Measurements from ENCODE around the gene PRR18.

The PRR18 gene

GRCh38 chr6:166305562-166306117 lies 2.6 kb downstream of the PRR18 start:
- DNase-seq (ENCODE audit: low read depth, low spot score), result no peak

DNA sequence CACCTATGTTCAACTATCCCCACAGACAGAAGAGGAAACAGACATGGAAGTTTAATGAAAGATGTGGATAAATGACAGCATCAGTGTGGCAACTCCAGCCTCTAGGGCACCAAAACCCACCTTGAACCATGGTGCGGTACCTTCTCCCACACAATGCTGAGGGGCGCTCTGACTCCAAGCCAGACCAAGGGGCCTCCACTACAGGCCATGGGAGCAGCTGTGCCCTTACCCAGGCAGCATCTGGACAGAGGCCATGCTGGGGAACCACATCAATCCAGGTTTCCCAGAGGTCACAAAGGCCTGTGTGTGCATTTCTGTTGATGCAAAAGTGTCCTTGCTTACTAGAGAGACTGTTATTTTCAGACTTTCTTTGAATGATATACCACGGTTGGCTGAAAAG lies 4.1 kb downstream of the PRR18 start:
- no peak for DNase-seq (ENCODE audit: low read depth, low spot score)

DNA sequence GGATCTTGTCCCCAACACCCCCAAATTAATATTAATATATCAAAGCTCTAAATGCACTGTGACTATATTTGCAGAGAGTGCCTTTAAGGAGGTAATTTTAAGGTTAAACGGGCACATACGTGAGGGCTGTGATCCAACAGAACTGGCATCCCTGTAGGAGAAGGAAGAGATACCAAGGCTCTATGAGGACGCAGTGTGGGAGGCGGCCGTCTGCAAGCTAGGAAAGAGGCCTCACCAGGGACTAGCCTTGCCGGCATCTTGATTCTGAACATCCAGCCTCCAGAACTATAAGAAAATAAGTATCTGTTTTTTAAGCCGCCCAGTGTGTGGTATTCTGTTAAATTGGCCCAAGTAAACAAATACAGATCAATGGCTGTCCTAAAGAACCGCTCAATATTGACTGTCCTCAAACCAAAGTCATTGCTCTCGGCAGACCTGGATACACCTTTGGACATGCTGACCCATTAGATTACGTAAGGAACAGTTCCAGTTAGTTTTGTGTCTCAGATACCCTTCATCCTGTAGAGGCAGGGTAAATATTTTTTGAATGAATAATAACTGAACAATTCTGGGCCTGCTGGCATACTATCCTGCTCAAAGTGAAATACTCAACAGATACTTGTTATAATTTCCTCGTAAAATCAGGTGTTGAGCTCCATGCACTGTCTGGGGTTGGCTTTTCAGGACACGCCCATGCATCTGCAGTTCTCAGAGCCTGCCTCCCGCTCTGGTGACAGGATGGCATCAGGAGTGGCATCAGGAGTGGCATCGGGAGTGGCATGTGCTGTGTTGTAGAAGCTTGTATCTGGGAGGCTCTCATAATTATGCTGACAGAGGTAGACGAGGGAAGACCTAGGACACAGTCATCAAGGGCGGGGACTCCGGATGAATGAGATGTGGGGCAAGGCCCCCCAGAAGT lies 6.3 kb downstream of the PRR18 start:
- no peak for DNase-seq (ENCODE audit: low read depth, low spot score)

DNA sequence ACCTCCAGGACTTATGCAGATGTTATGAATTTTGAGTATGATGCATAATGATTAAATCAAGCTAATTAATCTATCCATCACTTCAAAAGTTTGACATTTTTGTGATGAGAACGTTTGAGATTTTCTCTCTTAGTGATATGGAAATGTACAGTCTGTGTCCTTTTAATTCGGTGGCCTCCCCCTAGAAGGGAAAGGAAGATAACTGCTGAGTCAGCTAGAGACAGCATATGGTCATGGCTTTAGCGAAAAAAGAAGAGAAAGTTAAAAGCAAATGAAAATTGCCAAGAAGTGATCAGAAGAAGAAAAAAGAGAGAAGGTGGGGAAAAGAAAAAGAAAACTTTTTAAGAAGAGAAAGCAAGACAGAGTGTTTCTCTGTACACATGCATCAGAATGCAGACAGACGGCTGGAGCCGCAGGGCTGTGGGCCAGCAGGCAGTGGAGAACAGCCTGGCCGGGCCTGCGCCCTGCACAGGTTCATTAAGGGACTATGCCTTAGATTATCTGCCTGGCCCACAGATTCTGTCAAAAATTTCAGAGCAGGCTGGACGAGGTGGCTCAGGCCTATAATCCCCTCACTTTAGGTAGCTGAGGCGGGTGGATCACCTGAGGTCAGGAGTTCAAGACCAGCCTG lies 7.7 kb downstream of the PRR18 start:
- DNase-seq (ENCODE audit: low read depth, low spot score), result no peak

DNA sequence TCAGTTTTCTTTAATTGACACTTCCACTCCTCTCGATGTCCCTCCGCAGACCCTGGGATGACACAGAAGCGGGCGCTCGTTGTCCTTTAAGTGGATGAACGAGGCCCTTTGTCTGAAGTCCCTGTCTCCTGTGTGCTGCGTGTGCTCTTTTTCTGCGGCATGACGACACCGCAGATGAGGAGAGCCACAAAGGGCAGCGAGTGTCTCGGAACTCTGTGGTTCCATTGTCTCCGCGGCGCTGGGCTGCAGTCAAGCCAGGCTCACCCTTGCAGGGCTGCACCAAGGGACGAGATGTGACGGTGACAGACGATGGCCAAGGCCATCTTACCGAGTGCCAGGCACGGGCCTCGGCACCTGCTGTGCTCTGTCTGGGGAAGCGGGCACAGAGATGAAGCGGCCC lies 10.6 kb downstream of the PRR18 start:
- DNase-seq (ENCODE audit: low read depth, low spot score), result no peak

- DNase-seq (ENCODE audit: low read depth, low spot score), result no peak
These were observed 11.9 kb downstream of the PRR18 start for GRCh38 chr6:166296035-166296883.

GRCh38 chr6:166293731-166294584 lies 14.2 kb downstream of the PRR18 start:
- no peak for DNase-seq (ENCODE audit: low read depth, low spot score)

DNA sequence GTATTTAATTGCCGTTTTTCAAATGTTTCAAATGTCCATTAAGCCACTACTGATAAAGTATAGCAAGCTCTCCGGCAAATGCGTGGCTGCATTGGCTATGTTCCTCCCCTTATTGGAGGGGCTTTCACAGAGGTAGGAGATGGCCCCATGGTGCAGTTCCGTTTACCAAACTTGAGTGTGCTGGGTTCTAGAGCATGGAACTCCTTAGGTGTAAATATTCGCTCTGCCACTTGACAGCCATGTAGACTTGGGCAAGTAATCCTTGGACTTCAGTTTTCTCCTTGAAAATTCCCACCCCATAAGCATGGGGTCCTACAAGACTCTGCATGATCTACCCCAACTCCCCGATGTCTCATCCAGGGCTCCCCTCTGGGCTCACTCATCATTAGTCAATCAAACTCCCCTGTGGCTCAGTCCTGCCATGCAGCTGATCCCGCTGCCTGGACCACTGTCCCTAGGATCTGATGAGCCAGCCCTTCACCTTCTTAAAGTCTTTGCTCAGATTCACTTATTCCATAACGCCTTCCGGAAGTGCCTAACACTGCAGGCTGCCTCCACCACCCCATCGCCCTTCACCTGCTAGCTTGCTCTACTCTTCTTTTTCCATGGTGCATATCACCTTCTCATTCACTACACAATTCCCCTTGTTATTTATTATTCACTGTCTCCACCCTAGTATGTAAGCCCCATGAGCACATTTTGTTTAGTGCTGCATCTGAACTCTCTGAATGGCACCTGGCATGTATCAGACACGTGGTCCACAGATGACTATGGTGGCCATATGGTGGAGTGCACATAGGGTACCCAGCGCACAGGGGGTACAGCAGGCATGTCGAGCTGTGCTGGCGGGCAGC lies 18.8 kb downstream of the PRR18 start:
- DNase-seq (ENCODE audit: low read depth, low spot score), result no peak

DNA sequence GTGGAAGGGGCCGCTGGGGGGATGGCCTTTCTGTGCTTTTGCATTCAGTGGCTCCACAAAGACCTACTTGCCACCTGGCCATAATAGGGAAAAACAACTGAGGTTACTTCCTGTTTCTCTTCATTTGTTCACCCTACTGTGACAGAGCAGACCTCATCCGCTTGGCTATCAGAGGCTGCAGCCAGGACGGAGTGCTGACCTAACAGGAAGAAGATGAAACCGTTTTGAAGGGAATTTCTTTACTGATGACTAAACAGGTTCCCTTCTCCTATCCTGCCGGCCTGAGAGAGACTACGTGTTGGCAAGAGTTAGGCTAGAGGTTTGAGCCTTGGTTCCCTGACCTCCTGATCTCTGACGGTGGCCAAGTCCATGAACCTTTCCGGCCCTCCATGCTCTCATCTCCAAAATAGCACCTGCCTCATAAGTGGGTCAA lies 21.3 kb downstream of the PRR18 start:
- no peak for DNase-seq (ENCODE audit: low read depth, low spot score)

DNA sequence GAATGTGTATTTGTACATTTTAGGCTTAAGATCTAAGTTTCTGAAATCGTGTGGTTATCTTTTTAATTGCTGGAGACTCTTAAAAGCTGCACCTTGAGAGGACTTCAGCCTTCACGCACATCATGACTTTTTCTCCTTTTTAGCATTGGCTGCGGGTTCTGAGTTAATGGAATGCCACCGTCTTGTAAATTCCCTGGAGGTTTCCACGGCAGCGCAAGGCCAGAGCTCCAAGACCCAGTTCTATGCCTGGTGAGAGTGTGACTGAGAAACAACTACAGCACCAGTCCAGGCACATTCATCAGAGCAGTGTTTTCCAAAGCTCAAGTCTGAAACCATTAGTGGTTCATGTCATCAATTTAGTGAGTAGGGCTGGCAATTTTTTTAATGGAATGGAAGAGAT lies 23.0 kb downstream of the PRR18 start:
- DNase-seq (ENCODE audit: low read depth, low spot score), result no peak

DNA sequence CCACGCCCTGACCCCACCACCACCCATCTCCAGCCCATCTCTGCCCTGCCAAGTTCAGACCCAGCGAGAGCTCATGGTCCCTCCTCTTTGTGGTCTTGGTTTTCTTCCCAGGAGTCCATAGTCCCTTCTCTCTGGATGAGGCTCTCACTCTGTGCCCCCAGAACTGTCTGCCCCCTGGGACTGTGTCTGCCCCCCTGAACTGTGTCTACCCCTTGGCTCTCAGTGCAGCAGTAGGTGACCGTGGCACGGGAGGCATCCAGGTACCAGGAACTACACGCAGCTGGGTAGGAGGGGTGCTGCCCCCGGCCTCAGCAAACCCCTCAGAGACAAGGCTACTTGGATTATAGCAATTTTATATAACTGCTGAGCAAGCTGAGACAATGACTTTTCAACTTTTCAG lies 23.6 kb downstream of the PRR18 start:
- DNase-seq (ENCODE audit: low read depth, low spot score), result no peak

DNA sequence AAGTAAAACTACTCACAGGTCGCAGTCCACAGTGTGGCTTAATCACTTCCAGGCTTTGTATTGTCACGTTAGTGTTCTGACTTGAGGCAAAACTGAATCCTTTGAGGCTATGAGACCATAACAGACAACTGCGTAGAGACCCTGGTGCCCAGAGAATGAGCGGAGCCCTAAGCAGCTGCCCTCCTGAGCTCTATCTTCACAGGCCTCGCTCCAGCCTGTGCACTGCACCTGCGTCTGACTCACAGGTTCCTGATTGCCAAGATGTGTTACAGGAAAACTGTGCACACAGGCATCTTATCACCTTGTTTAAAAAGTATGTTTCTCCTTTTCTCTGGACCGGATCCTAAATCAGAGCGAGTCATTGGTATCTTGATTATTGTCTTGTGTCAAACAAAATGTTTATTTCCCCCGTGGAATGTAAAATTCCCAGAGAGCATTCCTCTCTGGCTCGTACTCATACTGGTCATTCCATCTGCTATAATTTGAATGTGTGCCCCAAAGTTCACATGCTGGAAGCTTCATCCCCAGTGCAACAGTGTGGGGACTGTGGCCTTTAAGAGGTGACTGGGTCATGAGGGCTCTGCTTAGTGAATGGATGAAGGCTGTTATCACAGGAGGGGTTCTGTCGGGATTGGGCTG lies 25.7 kb downstream of the PRR18 start:
- DNase-seq (ENCODE audit: low read depth, low spot score), result no peak

DNA sequence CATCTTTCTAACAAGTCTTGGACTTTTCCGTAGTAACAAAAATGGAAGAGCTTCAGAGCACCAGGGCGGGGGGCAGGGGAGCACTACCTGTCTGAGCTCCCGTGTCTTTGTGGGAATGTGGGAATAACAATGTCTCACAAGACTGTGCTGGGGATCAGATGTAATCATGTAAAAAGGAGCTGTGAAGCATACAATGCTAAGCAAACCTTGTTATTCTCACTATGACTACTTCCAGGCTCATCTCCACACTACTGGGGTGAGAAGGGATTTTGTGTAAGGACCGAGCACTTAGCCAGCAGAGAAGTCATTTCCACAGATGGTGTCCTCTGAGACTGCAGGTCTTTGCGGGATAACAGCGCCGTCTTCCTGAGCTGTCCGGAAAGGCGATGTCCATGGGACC lies 27.1 kb downstream of the PRR18 start:
- DNase-seq (ENCODE audit: low read depth, low spot score), result no peak

- DNase-seq (ENCODE audit: low read depth, low spot score), result no peak
These were observed 28.9 kb downstream of the PRR18 start for GRCh38 chr6:166279393-166279679.

GRCh38 chr6:166278579-166279392 lies 29.4 kb downstream of the PRR18 start:
- DNase-seq (ENCODE audit: low read depth, low spot score), result no peak

DNA sequence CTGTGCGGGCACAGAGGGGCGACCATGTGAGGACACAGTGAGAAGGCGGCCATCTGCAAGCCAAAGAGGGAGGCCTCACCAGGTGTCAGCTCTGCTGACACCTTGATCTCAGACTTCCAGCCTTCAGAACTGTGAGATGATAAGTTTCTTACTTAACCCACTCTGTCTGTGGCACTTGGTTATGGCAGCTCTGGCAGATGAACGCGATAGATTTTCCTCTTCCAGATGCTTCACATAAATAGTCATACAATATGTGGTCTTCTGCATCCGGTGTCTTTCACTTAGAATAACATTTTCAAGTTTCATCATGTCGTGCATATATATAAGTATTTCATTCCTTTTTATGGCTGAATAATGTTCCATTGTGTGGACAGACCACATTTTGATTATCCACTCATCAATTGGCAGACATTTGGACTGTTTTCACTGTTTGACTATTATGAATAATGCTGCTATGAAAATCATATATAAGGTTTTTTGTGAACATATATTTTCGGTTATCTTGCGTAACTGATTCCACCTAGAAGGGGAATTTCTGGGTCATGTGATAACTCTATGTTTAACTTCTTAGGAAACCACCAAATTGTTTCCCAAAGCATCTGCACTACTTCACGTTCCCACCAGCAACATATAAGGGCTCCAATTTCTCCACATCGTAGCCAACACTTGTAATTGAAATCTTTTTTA lies 30.2 kb downstream of the PRR18 start:
- DNase-seq (ENCODE audit: low read depth, low spot score), result no peak

GRCh38 chr6:166277018-166277417 lies 31.2 kb downstream of the PRR18 start:
- DNase-seq (ENCODE audit: low read depth, low spot score), result no peak

- DNase-seq (ENCODE audit: low read depth, low spot score), result peak; percentile 52
These were observed 32.5 kb downstream of the PRR18 start for GRCh38 chr6:166275714-166276166.

All from activated naive CD8-positive, alpha-beta T cell treated with anti-CD3 and anti-CD28 coated beads, Interleukin-2, amount 50 U/mL, for 16 hours (primary cell).